ENCODE results near the gene ZCCHC17.

The ZCCHC17 gene

GRCh38 chr1:31306278-31306677, 9.4 kb downstream of the ZCCHC17 start:
- no peak for DNase-seq (ENCODE audit: low read depth)

- no peak for DNase-seq (ENCODE audit: low read depth)
These were observed 11.2 kb downstream of the ZCCHC17 start for GRCh38 chr1:31308036-31308435.

GRCh38 chr1:31310198-31310597, 13.4 kb downstream of the ZCCHC17 start:
- no peak for DNase-seq (ENCODE audit: low read depth)

GRCh38 chr1:31315902-31316301, 19.1 kb downstream of the ZCCHC17 start:
- DNase-seq (ENCODE audit: low read depth): no peak

GRCh38 chr1:31318146-31318545, 21.3 kb downstream of the ZCCHC17 start:
- DNase-seq (ENCODE audit: low read depth): no peak

GRCh38 chr1:31324093-31324492, 27.3 kb downstream of the ZCCHC17 start:
- no peak for DNase-seq (ENCODE audit: low read depth)

- no peak for DNase-seq (ENCODE audit: low read depth)
These were observed 28.2 kb downstream of the ZCCHC17 start for GRCh38 chr1:31324992-31325391.

- no peak for DNase-seq (ENCODE audit: low read depth)
These were observed 29.6 kb downstream of the ZCCHC17 start for GRCh38 chr1:31326461-31326860.

GRCh38 chr1:31327381-31327780, 30.5 kb downstream of the ZCCHC17 start:
- no peak for DNase-seq (ENCODE audit: low read depth)

- no peak for DNase-seq (ENCODE audit: low read depth)
These were observed 38.2 kb downstream of the ZCCHC17 start for GRCh38 chr1:31335007-31335406.

- no peak for DNase-seq (ENCODE audit: low read depth)
These were observed 40.0 kb downstream of the ZCCHC17 start for GRCh38 chr1:31336687-31337467.

GRCh38 chr1:31344503-31344902, 47.7 kb downstream of the ZCCHC17 start:
- DNase-seq (ENCODE audit: low read depth): no peak

- no peak for DNase-seq (ENCODE audit: low read depth)
These were observed 48.8 kb downstream of the ZCCHC17 start for GRCh38 chr1:31345635-31346034.

GRCh38 chr1:31346785-31347184, 50.0 kb downstream of the ZCCHC17 start:
- no peak for DNase-seq (ENCODE audit: low read depth)

- DNase-seq (ENCODE audit: low read depth): no peak
These were observed 51.6 kb downstream of the ZCCHC17 start for GRCh38 chr1:31348449-31348848.

GRCh38 chr1:31354283-31354682, 57.5 kb downstream of the ZCCHC17 start:
- no peak for DNase-seq (ENCODE audit: low read depth)

GRCh38 chr1:31356427-31356826, 59.6 kb downstream of the ZCCHC17 start:
- DNase-seq (ENCODE audit: low read depth): no peak

- no peak for DNase-seq (ENCODE audit: low read depth)
These were observed 64.8 kb downstream of the ZCCHC17 start for GRCh38 chr1:31361607-31362006.

- no peak for DNase-seq (ENCODE audit: low read depth)
These were observed 65.2 kb downstream of the ZCCHC17 start for GRCh38 chr1:31362032-31362431.

- DNase-seq (ENCODE audit: low read depth): no peak
These were observed 67.9 kb downstream of the ZCCHC17 start for GRCh38 chr1:31364561-31365250.

- no peak for DNase-seq (ENCODE audit: low read depth)
These were observed 70.0 kb downstream of the ZCCHC17 start for GRCh38 chr1:31366796-31367195.

- no peak for DNase-seq (ENCODE audit: low read depth)
These were observed 71.8 kb downstream of the ZCCHC17 start for GRCh38 chr1:31368611-31369107.

- no peak for DNase-seq (ENCODE audit: low read depth)
These were observed 73.2 kb downstream of the ZCCHC17 start for GRCh38 chr1:31370021-31370420.
